Measurements from ENCODE around the gene SLAMF1. TPM values are rescaled to one million over a fixed set of nuclear protein-coding genes. Genes with fewer than 3 reads are reported as not detected.
"Not testable (repeated sequence)": the region's sequence is repeated elsewhere in the genome, so short reads cannot be mapped to it uniquely, and the experiment has no call there.

The SLAMF1 gene
- total RNA-seq, 4 donors from 2014 or later: 0.09 to 0.26 TPM; not detected in 2

- Histone ChIP-seq H3K9me3 (no peaks in the 10 kb centered on the region), H3K27me3 (no peaks in the 10 kb centered on the region), H3K36me3 (no peaks in the 10 kb centered on the region), H3K4me3 (no peak overlapping the region), H3K4me1 (no peaks in the 10 kb centered on the region), H3K27ac (no peak overlapping the region)
- TF ChIP-seq POLR2A (IDR thresholded peaks at IDR 0.05): no peak
- TF ChIP-seq, protein P1, sequence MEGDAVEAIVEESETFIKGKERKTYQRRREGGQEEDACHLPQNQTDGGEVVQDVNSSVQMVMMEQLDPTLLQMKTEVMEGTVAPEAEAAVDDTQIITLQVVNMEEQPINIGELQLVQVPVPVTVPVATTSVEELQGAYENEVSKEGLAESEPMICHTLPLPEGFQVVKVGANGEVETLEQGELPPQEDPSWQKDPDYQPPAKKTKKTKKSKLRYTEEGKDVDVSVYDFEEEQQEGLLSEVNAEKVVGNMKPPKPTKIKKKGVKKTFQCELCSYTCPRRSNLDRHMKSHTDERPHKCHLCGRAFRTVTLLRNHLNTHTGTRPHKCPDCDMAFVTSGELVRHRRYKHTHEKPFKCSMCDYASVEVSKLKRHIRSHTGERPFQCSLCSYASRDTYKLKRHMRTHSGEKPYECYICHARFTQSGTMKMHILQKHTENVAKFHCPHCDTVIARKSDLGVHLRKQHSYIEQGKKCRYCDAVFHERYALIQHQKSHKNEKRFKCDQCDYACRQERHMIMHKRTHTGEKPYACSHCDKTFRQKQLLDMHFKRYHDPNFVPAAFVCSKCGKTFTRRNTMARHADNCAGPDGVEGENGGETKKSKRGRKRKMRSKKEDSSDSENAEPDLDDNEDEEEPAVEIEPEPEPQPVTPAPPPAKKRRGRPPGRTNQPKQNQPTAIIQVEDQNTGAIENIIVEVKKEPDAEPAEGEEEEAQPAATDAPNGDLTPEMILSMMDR (IDR thresholded peaks at IDR 0.05): no peak
- DNase-seq: no peak
- intact Hi-C loops (cut with DNase I; ENCODE audit: low total_unique reads): no loop called here
Measured at GRCh38 chr1:160657250-160657781, 10.5 kb upstream of the SLAMF1 start.

DNA sequence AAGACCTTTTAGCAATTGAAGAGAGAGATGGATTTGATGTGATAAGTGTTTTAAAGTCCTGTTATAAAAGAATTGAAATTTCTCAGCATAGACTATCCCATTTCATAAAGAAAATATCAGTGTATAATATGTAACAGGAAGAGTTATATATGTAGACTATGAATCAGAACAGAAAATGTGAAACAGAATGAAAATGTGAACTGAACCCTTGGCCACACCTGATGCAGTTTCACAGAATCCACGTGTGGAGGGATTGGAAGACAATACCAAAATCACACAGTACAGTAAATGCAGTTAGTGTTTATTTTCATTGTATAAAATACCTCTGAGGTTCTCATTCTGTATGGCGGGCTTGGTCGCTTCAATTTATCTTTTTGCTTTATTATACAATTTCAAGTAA, 9.9 kb upstream of the SLAMF1 start:
- Histone ChIP-seq H3K9me3 (no peaks in the 10 kb centered on the region), H3K27ac (no peak overlapping the region), H3K4me1 (no peaks in the 10 kb centered on the region), H3K36me3 (no peaks in the 10 kb centered on the region), H3K4me3 (no peak overlapping the region), H3K27me3 (no peaks in the 10 kb centered on the region)
- intact Hi-C loops (cut with DNase I; ENCODE audit: low total_unique reads): no loop called here
- no peak for TF ChIP-seq POLR2A (IDR thresholded peaks at IDR 0.05)
- TF ChIP-seq, protein P1 (IDR thresholded peaks at IDR 0.05): no peak
- DNase-seq: no peak

- H3K27ac ChIP-seq: no peak overlapping the region
- DNase-seq: no peak
- H3K4me3 ChIP-seq: no peak overlapping the region
- intact Hi-C loops (cut with DNase I; ENCODE audit: low total_unique reads): no loop called here
- H3K36me3 ChIP-seq: no peaks in the 10 kb centered on the region
- H3K4me1 ChIP-seq: no peaks in the 10 kb centered on the region
- no peaks in the 10 kb centered on the region for H3K9me3 ChIP-seq
- no peaks in the 10 kb centered on the region for H3K27me3 ChIP-seq
- TF ChIP-seq, protein P1 (IDR thresholded peaks at IDR 0.05): no peak
- TF ChIP-seq POLR2A (IDR thresholded peaks at IDR 0.05): no peak
Measured at GRCh38 chr1:160653620-160654016, 6.8 kb upstream of the SLAMF1 start.

GRCh38 chr1:160652924-160653619, 6.2 kb upstream of the SLAMF1 start:
- no peaks in the 10 kb centered on the region for H3K27me3 ChIP-seq
- intact Hi-C loops (cut with DNase I; ENCODE audit: low total_unique reads): no loop called here
- no peaks in the 10 kb centered on the region for H3K9me3 ChIP-seq
- TF ChIP-seq, protein P1 (IDR thresholded peaks at IDR 0.05): no peak
- no peak for TF ChIP-seq POLR2A (IDR thresholded peaks at IDR 0.05)
- no peak overlapping the region for H3K27ac ChIP-seq
- no peaks in the 10 kb centered on the region for H3K4me1 ChIP-seq
- H3K4me3 ChIP-seq: no peak overlapping the region
- no peak for DNase-seq
- H3K36me3 ChIP-seq: no peaks in the 10 kb centered on the region

GRCh38 chr1:160652065-160652641, 5.3 kb upstream of the SLAMF1 start:
- intact Hi-C loops (cut with DNase I; ENCODE audit: low total_unique reads); H3K27me3 ChIP-seq; H3K9me3 ChIP-seq; H3K36me3 ChIP-seq; H3K4me3 ChIP-seq; DNase-seq; H3K4me1 ChIP-seq; H3K27ac ChIP-seq: not testable (repeated sequence)

Data from uterus (tissue), 4 donors.